Activated CD4-positive, CD25-positive, alpha-beta regulatory T cell treated with anti-CD3 and anti-CD28 coated beads, Interleukin-2, amount 50 U/mL, for 16 hours (primary cell): ENCODE results near the gene ZMYM1.
"Not testable (repeated sequence)": the region's sequence is repeated elsewhere in the genome, so short reads cannot be mapped to it uniquely, and the experiment has no call there.

Experiments
- DNase-seq: peaks from one replicate; pipeline ENCODE4 v3.0.0-alpha.2; 2020; ENCODE audit warnings: low read depth, low spot score

Gene ZMYM1

GRCh38 chr1:35076426-35076825, 2.8 kb upstream of the ZMYM1 start:
- not testable (repeated sequence) for DNase-seq

- DNase-seq = no peak
These were observed 1.1 kb downstream of the ZMYM1 start for GRCh38 chr1:35080171-35080854.

- no peak for DNase-seq
These were observed 6.2 kb downstream of the ZMYM1 start for GRCh38 chr1:35085421-35085820.

- no peak for DNase-seq
These were observed 18.0 kb downstream of the ZMYM1 start for GRCh38 chr1:35097224-35097623.

- no peak for DNase-seq
These were observed 31.9 kb downstream of the ZMYM1 start for GRCh38 chr1:35111106-35111505.

GRCh38 chr1:35112668-35113067, 33.5 kb downstream of the ZMYM1 start:
- DNase-seq = no peak

- no peak for DNase-seq
These were observed 36.5 kb downstream of the ZMYM1 start for GRCh38 chr1:35115459-35116383.

- DNase-seq = no peak
These were observed 41.4 kb downstream of the ZMYM1 start for GRCh38 chr1:35120458-35121133.

GRCh38 chr1:35122311-35122710, 43.1 kb downstream of the ZMYM1 start:
- no peak for DNase-seq

GRCh38 chr1:35126546-35126945, 47.4 kb downstream of the ZMYM1 start:
- DNase-seq = no peak

GRCh38 chr1:35129080-35129479, 49.9 kb downstream of the ZMYM1 start:
- DNase-seq = no peak

GRCh38 chr1:35136780-35137179, 57.6 kb downstream of the ZMYM1 start:
- no peak for DNase-seq

GRCh38 chr1:35137590-35137989, 58.4 kb downstream of the ZMYM1 start:
- not testable (repeated sequence) for DNase-seq

- DNase-seq = not testable (repeated sequence)
These were observed 63.1 kb downstream of the ZMYM1 start for GRCh38 chr1:35142294-35142693.

GRCh38 chr1:35142728-35143127, 63.5 kb downstream of the ZMYM1 start:
- not testable (repeated sequence) for DNase-seq

GRCh38 chr1:35143737-35144508, 64.7 kb downstream of the ZMYM1 start:
- no peak for DNase-seq

GRCh38 chr1:35145892-35146549, 66.8 kb downstream of the ZMYM1 start:
- DNase-seq = not testable (repeated sequence)

- DNase-seq = no peak
These were observed 72.0 kb downstream of the ZMYM1 start for GRCh38 chr1:35151220-35151619.

- no peak for DNase-seq
These were observed 85.7 kb downstream of the ZMYM1 start for GRCh38 chr1:35164893-35165292.
